K562 (cell line): Measurements from ENCODE around the gene TMEM79. TPM values are rescaled to one million over a fixed set of nuclear protein-coding genes. Genes with fewer than 3 reads are reported as not detected.
A peak's percentile ranks its signal among the peaks of the same experiment; 100 is the strongest.

Experiments
- ATAC-seq: fragments of 200-7000 bp; cut with Tn5 transposase; 3 replicates; pipeline ENCODE4 v1.9.1; 2020; ENCODE audit warnings: moderate library complexity
- BruUV-seq: library from RNA; stranded (reverse); fragments of 400-500 nt; replicated peaks from 2 replicates; lab custom pipeline; 2021; lab: Mats Ljungman, UMichigan
- CTCF ChIA-PET: fragments of 300-600 bp; formaldehyde crosslinking; extraction: SDS; loops from one replicate; lab custom pipeline; 2021; ENCODE audit warnings: low intra/inter-chr PET ratio; lab: Yijun Ruan, JAX
- POLR2A ChIA-PET: fragments of 300-600, 350-650 bp; sonication (Branson Sonifier 250); formaldehyde crosslinking; extraction: SDS; loops from one replicate; lab custom pipeline; 2021; ENCODE audit warnings: antibody characterized with exemption, inconsistent platforms; lab: Yijun Ruan, JAX
- DNase-seq, 4 experiments: peaks; one replicate each; pipeline versions ENCODE4 v3.0.0 to v3.0.0-alpha.2; 2011 to 2018; ENCODE audit warnings: low spot score in 3 of 4, mixed read lengths in 3 of 4; ENCODE audit errors: extremely low read depth in 1 of 4
- FAIRE-seq: peaks from 2 replicates; lab custom pipeline; 2011; peaks lifted over from hg19 to GRCh38; lab: Jason Lieb, UNC
- H2AFZ ChIP-seq: 2 replicates; pipeline ENCODE4 v1.6.0; 2011; ENCODE audit warnings: low read depth, low read length, control low read depth, inconsistent platforms
- H3K27ac ChIP-seq: fragments of 200-600 bp; 3 replicates; pipeline ENCODE4 v1.8.0; 2011; ENCODE audit warnings: low read depth, mild to moderate bottlenecking, control low read depth, inconsistent platforms, low read length, moderate library complexity, mixed read lengths; ENCODE audit errors: extremely low read depth
- H3K27me3 ChIP-seq, 2 experiments: fragments of 300-600 bp in 1 of 2; 2 replicates in 1 of 2; 3 replicates in 1 of 2; pipeline versions ENCODE4 v1.6.0 to v1.8.0; 2011; ENCODE audit warnings: inconsistent platforms in 2 of 2, low read length in 2 of 2, mild to moderate bottlenecking in 1 of 2, mixed read lengths in 1 of 2, moderate library complexity in 1 of 2; ENCODE audit not compliant: control insufficient read depth in 2 of 2, insufficient read depth in 2 of 2
- H3K36me3 ChIP-seq: fragments of 300-600 bp; 3 replicates; pipeline ENCODE4 v1.8.0; 2011; ENCODE audit warnings: mild to moderate bottlenecking, low read length, inconsistent platforms; ENCODE audit not compliant: control insufficient read depth, insufficient read depth
- H3K4me1 ChIP-seq, 2 experiments: fragments of 200-600 bp in 1 of 2; replicated peaks in 1 of 2; 2 replicates in 1 of 2; 3 replicates in 1 of 2; pipeline versions ENCODE4 v1.5.1 to v1.8.0; 2011; ENCODE audit warnings: inconsistent platforms in 2 of 2, low read length in 2 of 2, mild to moderate bottlenecking in 1 of 2, mixed read lengths in 1 of 2, moderate library complexity in 1 of 2; ENCODE audit not compliant: control insufficient read depth in 2 of 2, insufficient read depth in 2 of 2
- H3K4me2 ChIP-seq: 2 replicates; pipeline ENCODE4 v1.6.1; 2011; ENCODE audit warnings: low read length, control low read depth, inconsistent platforms, mixed read lengths; ENCODE audit not compliant: insufficient read depth
- H3K4me3 ChIP-seq: fragments of 200-600 bp; sonication (generic), shearing (Covaris generic); 2 replicates; pipeline ENCODE4 v1.5.1; 2016; ENCODE audit warnings: control low read depth, inconsistent platforms
- H3K79me2 ChIP-seq: fragments of 200-600 bp; 3 replicates; pipeline ENCODE4 v1.8.0; 2011; ENCODE audit warnings: low read length, inconsistent platforms; ENCODE audit not compliant: control insufficient read depth, insufficient read depth
- H3K9ac ChIP-seq, 2 experiments: 2 replicates each; pipeline versions ENCODE4 v1.6.0 to v1.6.1; 2011; ENCODE audit warnings: low read depth in 2 of 2, low read length in 2 of 2, control low read depth in 1 of 2, inconsistent platforms in 1 of 2, mild to moderate bottlenecking in 1 of 2, mixed read lengths in 1 of 2; ENCODE audit not compliant: insufficient read depth in 1 of 2
- H3K9me1 ChIP-seq: one replicate; pipeline ENCODE4 v1.6.0; 2011; ENCODE audit warnings: inconsistent platforms, mild to moderate bottlenecking, low read length, moderate library complexity; ENCODE audit not compliant: control insufficient read depth, insufficient read depth
- H3K9me3 ChIP-seq: replicated peaks from 2 replicates; pipeline ENCODE4 v1.5.1; 2011; ENCODE audit warnings: low read depth, low read length, inconsistent platforms; ENCODE audit not compliant: control insufficient read depth, insufficient read depth
- H4K20me1 ChIP-seq: replicated peaks from 2 replicates; pipeline ENCODE4 v1.6.1; 2011; ENCODE audit warnings: low read length, inconsistent platforms, mixed read lengths; ENCODE audit not compliant: control insufficient read depth, insufficient read depth
- CBX2 ChIP-seq: fragments of 200-600 bp; sonication (generic); IDR thresholded peaks from one replicate; pipeline ENCODE4 v1.6.1; 2012; ENCODE audit warnings: mild to moderate bottlenecking, low read length, inconsistent platforms; ENCODE audit not compliant: insufficient read depth, poor library complexity, severe bottlenecking
- ERF ChIP-seq: fragments of 450-650 bp; formaldehyde crosslinking; IDR thresholded peaks from 2 replicates; pipeline ENCODE4 v1.4.0; 2020; ENCODE audit warnings: mild to moderate bottlenecking, mixed read lengths
- KDM5B ChIP-seq: fragments of 200-600 bp; sonication (generic); IDR thresholded peaks from 2 replicates; pipeline ENCODE4 v1.6.1; 2012; ENCODE audit warnings: low read depth, mild to moderate bottlenecking, moderate library complexity, low read length, control low read depth, inconsistent platforms; ENCODE audit not compliant: insufficient replicate concordance
- NFIC ChIP-seq: fragments of 450-650 bp; IDR thresholded peaks from 2 replicates; pipeline ENCODE4 v1.6.1; 2017; ENCODE audit warnings: mild to moderate bottlenecking, inconsistent platforms
- NRF1 ChIP-seq, 2 experiments: fragments of 450-650 bp; IDR thresholded peaks in 1 of 2; conservative IDR thresholded peaks in 1 of 2; 2 replicates each; pipeline ENCODE4 v1.6.1; 2014; ENCODE audit warnings: mild to moderate bottlenecking in 2 of 2
- PHB2 ChIP-seq: fragments of 450-650 bp; IDR thresholded peaks from 2 replicates; pipeline ENCODE4 v1.6.1; 2017; ENCODE audit warnings: low read depth
- PHF8 ChIP-seq: fragments of 200-600 bp; sonication (generic); IDR thresholded peaks from 2 replicates; pipeline ENCODE4 v1.6.1; 2012; ENCODE audit warnings: mixed run types, mild to moderate bottlenecking, inconsistent platforms, low read length, moderate library complexity, borderline replicate concordance
- POLR2G ChIP-seq: fragments of 200-400 bp; formaldehyde crosslinking; IDR thresholded peaks from 2 replicates; pipeline ENCODE4 v1.6.1; 2017; ENCODE audit warnings: low read depth, mild to moderate bottlenecking, antibody characterized with exemption, low read length, moderate library complexity
- RBFOX2 ChIP-seq: fragments of 200-400 bp; formaldehyde crosslinking; IDR thresholded peaks from 2 replicates; pipeline ENCODE4 v1.6.1; 2017; ENCODE audit warnings: low read depth, mild to moderate bottlenecking, low read length, moderate library complexity
- SUPT5H ChIP-seq: fragments of 450-650 bp; IDR thresholded peaks from 2 replicates; pipeline ENCODE4 v1.6.1; 2016
- ZBTB17 ChIP-seq: fragments of 450-650 bp; formaldehyde crosslinking; IDR thresholded peaks from 2 replicates; pipeline ENCODE4 v1.4.0; 2020; ENCODE audit warnings: mild to moderate bottlenecking
- ZFX ChIP-seq: sonication (generic); formaldehyde crosslinking; IDR thresholded peaks from 2 replicates; pipeline ENCODE4 v1.8.0; 2022; ENCODE audit warnings: mild to moderate bottlenecking, missing genetic modification reagents, moderate library complexity
- ZNF224 ChIP-seq: sonication (generic); formaldehyde crosslinking; IDR thresholded peaks from 2 replicates; pipeline ENCODE4 v1.8.0; 2022; ENCODE audit warnings: mild to moderate bottlenecking, missing genetic modification reagents
- WGBS: fragments of 100-300 bp; shearing (Covaris generic); methylation state at CpG from one replicate; pipeline ENCODE4 v1.1.6; 2016; ENCODE audit warnings: low coverage, mixed read lengths; ENCODE audit not compliant: insufficient coverage; ENCODE audit errors: missing lambda C conversion rate; 5-methylcytosine and 5-hydroxymethylcytosine counted together
- in situ Hi-C: fragments of 300-500 bp; cut with MboI; formaldehyde crosslinking; loops from 4 replicates; pipeline ENCODE4 v1.15.0; 2018; ENCODE audit warnings: inconsistent platforms, mixed read lengths
- intact Hi-C: fragments of 100-400 bp; cut with micrococcal nuclease; formaldehyde crosslinking; loops from 2 replicates; pipeline ENCODE4 v1.14.2; 2022
- polyA plus RNA-seq, 8 experiments: library from polyadenylated mRNA; depleted of rRNA in 4 of 8; stranded (reverse) in 5 of 8; unstranded in 3 of 8; fragments of >200 nt; fragmentation: Nextera tagmentation in 2 of 8; fragmentation: Illumina TruSeq in 1 of 8; extraction: Ambion mirVana in 2 of 8; extraction: Trizol in 1 of 8; gene quantifications; 2 replicates each; pipeline versions ENCODE4 v1.2.1 to v1.2.3, GENCODE V29; 2011 to 2014; ENCODE audit warnings: inconsistent platforms in 1 of 8, missing spikeins in 1 of 8
- total RNA-seq, 7 experiments: library from RNA; depleted of rRNA in 6 of 7; stranded (reverse); fragments of >200 nt in 6 of 7; fragmentation: Illumina TruSeq in 2 of 7; extraction: Trizol in 2 of 7; gene quantifications; 2 replicates each; pipeline versions ENCODE4 v1.2.1 to v1.2.3, GENCODE V29; 2011 to 2021; ENCODE audit warnings: low replicate concordance in 1 of 7
- TF ChIP-seq, protein P1 (sequence below): sonication (generic); formaldehyde crosslinking; IDR thresholded peaks from 2 replicates; pipeline ENCODE4 v1.8.0; 2022; ENCODE audit warnings: missing genetic modification reagents, mild to moderate bottlenecking, moderate library complexity, borderline replicate concordance
- TF ChIP-seq, protein P2 (sequence below): fragments of 450-650 bp; formaldehyde crosslinking; IDR thresholded peaks from 2 replicates; pipeline ENCODE4 v1.4.0; 2020; ENCODE audit warnings: mild to moderate bottlenecking
- TF ChIP-seq, protein P3 (sequence below): sonication (generic); formaldehyde crosslinking; IDR thresholded peaks from 2 replicates; pipeline ENCODE4 v1.9.0; 2022; ENCODE audit warnings: mild to moderate bottlenecking, missing genetic modification reagents
- TF ChIP-seq, protein P4 (sequence below): sonication (generic); formaldehyde crosslinking; IDR thresholded peaks from 2 replicates; pipeline ENCODE4 v1.9.0; 2022; ENCODE audit warnings: mild to moderate bottlenecking, missing genetic modification reagents

Gene TMEM79
- total and polyA plus RNA-seq, 9 of the 15 experiments (the other 6 are each of a cell fraction or from before 2014, with no cell fraction given): 0.69 to 6.8 (median 4.0) TPM

DNA sequence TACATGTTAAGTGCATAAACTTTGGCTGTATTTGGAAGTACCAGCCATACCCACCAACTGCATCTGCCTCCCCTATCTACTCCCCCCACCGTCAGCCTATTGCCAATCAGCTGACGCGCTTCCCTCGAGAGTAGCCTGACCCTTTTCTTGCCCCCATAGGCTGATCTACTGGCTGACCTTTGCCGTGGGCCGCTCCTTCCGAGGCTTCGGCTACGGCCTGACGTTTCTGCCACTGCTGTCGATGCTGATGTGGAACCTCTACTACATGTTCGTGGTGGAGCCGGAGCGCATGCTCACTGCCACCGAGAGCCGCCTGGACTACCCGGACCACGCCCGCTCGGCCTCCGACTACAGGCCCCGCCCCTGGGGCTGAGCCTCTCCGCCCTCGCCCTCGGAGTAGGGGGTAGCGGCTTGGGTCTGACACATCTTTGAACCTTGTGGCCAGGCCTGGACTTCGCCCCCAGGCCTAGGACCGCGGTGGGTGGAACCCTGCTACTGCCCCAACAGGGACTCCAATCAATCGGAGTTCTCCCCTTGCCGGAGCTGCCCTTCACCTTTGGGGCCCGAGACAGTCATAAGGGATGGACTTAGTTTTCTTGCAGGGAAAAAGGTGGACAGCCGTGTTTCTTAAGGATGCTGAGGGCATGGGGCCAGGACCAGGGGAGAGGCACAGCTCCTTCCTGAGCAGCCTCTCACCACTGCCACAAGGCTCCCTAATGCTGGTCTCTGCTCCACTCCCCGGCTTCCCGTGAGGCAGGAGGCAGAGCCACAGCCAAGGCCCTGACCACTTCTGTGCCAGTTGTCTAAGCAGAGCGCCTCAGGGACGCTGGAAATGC is 7.3 kb downstream of the TMEM79 start:
- H3K4me3 ChIP-seq: no peak overlapping the region
- no peaks in the 10 kb centered on the region for H3K79me2 ChIP-seq
- FAIRE-seq (no peak), ATAC-seq (peak; percentile 78), DNase-seq (peak; percentile 42 to 72 (median 56))
- H3K9me3 ChIP-seq: no peaks in the 10 kb centered on the region
- no peak overlapping the region for H3K4me2 ChIP-seq
- no TSS peak for BruUV-seq
- H3K36me3 ChIP-seq: peaks cover 24% of the 10 kb centered on the region; the same call in 2 of the 3 replicates
- H3K9me1 ChIP-seq: no peaks in the 10 kb centered on the region
- ChIA-PET CTCF (no interaction called here), POLR2A (interaction anchor here (1.0 kb wide), 1 partner anchor 8 kb away, joined by 5 read pairs; the partner anchor contains the start of gene SMG5)
- intact Hi-C loops (no loop called here), in situ Hi-C loops (no loop called here)
- peak overlapping the region in 1 of 2 experiments; percentile 45; a peak in 1 of 4 replicates for H3K9ac ChIP-seq
- no peaks in the 10 kb centered on the region for H3K27me3 ChIP-seq
- H2AFZ ChIP-seq: no peak overlapping the region
- H3K27ac ChIP-seq: no peak overlapping the region
- H3K4me1 ChIP-seq: peaks cover 7 to 15% of the 10 kb centered on the region in 2 experiments; a peak in 4 of 5 replicates
- no peaks in the 10 kb centered on the region for H4K20me1 ChIP-seq
- TF ChIP-seq, protein P1, sequence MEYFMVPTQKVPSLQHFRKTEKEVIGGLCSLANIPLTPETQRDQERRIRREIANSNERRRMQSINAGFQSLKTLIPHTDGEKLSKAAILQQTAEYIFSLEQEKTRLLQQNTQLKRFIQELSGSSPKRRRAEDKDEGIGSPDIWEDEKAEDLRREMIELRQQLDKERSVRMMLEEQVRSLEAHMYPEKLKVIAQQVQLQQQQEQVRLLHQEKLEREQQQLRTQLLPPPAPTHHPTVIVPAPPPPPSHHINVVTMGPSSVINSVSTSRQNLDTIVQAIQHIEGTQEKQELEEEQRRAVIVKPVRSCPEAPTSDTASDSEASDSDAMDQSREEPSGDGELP (CRISPR knock-in tag): peak; percentile 75
- TF ChIP-seq ZNF224 (CRISPR knock-in tag) (0 out of 2 replicates have a peak, but pooled peaks have one; percentile 21), SUPT5H (peak; percentile 28; the same call in 1 of the 2 replicates), ERF (CRISPR knock-in tag) (no peak), PHF8 (peak; percentile 69; the same call in 1 of the 2 replicates), NFIC (no peak), CBX2 (no peak), KDM5B (peak; percentile 86), ZBTB17 (CRISPR knock-in tag) (no peak), RBFOX2 (peak; percentile 51), ZFX (CRISPR knock-in tag) (peak; percentile 39), POLR2G (peak; percentile 56), NRF1 (conservative IDR thresholded peaks at IDR 0.05 in 1 of 2, IDR thresholded peaks at IDR 0.05 in 1 of 2) (peak; percentile 88 to 90), PHB2 (no peak)
- TF ChIP-seq, protein P2, sequence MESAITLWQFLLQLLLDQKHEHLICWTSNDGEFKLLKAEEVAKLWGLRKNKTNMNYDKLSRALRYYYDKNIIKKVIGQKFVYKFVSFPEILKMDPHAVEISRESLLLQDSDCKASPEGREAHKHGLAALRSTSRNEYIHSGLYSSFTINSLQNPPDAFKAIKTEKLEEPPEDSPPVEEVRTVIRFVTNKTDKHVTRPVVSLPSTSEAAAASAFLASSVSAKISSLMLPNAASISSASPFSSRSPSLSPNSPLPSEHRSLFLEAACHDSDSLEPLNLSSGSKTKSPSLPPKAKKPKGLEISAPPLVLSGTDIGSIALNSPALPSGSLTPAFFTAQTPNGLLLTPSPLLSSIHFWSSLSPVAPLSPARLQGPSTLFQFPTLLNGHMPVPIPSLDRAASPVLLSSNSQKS (CRISPR knock-in tag): no peak
- TF ChIP-seq, protein P3, sequence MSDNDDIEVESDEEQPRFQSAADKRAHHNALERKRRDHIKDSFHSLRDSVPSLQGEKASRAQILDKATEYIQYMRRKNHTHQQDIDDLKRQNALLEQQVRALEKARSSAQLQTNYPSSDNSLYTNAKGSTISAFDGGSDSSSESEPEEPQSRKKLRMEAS (CRISPR knock-in tag): peak; percentile 80
- TF ChIP-seq, protein P4, sequence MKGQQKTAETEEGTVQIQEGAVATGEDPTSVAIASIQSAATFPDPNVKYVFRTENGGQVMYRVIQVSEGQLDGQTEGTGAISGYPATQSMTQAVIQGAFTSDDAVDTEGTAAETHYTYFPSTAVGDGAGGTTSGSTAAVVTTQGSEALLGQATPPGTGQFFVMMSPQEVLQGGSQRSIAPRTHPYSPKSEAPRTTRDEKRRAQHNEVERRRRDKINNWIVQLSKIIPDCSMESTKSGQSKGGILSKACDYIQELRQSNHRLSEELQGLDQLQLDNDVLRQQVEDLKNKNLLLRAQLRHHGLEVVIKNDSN (CRISPR knock-in tag): 0 out of 2 replicates have a peak, but pooled peaks have one; percentile 28
- 81% methylated on average over 36 of the region's 37 CpGs for WGBS
